IPS-15b (cell line): ENCODE measurements around the gene PCGF3.
"Not testable (repeated sequence)": the region's sequence is repeated elsewhere in the genome, so short reads cannot be mapped to it uniquely, and the experiment has no call there.

Experiments used
- H3K27me3 ChIP-seq: one replicate; pipeline ENCODE4 v1.6.1; 2013; ENCODE audit warnings: low read length; ENCODE audit not compliant: control insufficient read depth, insufficient read depth
- H3K36me3 ChIP-seq: one replicate; pipeline ENCODE4 v1.6.1; 2013; ENCODE audit warnings: low read length; ENCODE audit not compliant: control insufficient read depth, insufficient read depth
- H3K4me1 ChIP-seq: one replicate; pipeline ENCODE4 v1.6.1; 2013; ENCODE audit warnings: mild to moderate bottlenecking, low read length; ENCODE audit not compliant: control insufficient read depth, insufficient read depth
- H3K4me3 ChIP-seq: one replicate; pipeline ENCODE4 v1.5.1; 2013; ENCODE audit warnings: low read depth, low read length
- H3K9ac ChIP-seq: one replicate; pipeline ENCODE4 v1.6.1; 2013; ENCODE audit warnings: low read depth, mild to moderate bottlenecking, low read length
- H3K9me3 ChIP-seq: one replicate; pipeline ENCODE4 v1.6.1; 2013; ENCODE audit warnings: mild to moderate bottlenecking, low read length; ENCODE audit not compliant: control insufficient read depth, insufficient read depth

PCGF3 gene

DNA sequence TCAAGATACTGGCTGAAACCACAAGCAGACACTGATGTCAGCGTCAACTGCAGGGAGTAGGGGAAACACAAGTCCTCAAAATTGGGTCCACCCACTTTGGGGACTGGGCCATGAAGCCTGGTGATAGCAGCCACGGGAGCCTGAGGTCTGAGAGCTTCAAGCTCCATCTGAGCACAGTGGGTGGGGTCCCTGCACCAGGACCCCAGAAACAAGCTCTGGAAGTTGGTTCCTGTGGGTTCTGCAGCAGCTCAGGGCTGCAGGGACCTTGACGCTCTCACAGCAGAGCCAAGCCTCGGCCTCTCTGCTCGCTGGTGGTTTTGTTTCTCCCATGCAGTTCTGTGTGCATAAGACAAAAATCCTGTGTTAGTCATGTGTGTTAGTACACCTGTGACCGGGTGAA, 65.8 kb downstream of the PCGF3 start:
- Histone ChIP-seq H3K27me3 (no peaks in the 10 kb centered on the region), H3K4me3 (no peak overlapping the region), H3K36me3 (peaks cover 22% of the 10 kb centered on the region), H3K4me1 (no peaks in the 10 kb centered on the region), H3K9ac (no peak overlapping the region), H3K9me3 (no peaks in the 10 kb centered on the region)

DNA sequence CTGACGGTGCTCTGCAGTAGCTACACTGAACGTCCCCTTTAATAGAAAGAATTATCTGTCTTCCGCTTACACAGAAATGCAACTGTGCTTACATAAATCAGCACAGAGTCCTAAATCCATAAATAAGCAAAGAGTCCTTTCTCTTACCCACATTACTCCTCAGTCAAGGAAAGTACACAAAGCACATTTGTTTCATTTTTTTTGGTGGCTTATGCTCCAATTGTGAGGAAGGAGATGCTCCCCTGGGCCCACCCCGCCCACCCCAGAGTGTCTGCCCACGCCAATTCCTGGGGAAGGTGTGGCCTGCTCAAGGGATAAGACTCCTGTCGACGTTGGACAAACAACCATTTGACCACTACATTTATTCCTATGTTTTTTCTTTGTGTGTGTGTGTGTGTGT, 66.5 kb downstream of the PCGF3 start:
- H3K9me3 ChIP-seq, result no peaks in the 10 kb centered on the region
- no peak overlapping the region for H3K4me3 ChIP-seq
- no peaks in the 10 kb centered on the region for H3K4me1 ChIP-seq
- H3K36me3 ChIP-seq, result peaks cover 21% of the 10 kb centered on the region
- H3K27me3 ChIP-seq, result no peaks in the 10 kb centered on the region
- H3K9ac ChIP-seq, result no peak overlapping the region

DNA sequence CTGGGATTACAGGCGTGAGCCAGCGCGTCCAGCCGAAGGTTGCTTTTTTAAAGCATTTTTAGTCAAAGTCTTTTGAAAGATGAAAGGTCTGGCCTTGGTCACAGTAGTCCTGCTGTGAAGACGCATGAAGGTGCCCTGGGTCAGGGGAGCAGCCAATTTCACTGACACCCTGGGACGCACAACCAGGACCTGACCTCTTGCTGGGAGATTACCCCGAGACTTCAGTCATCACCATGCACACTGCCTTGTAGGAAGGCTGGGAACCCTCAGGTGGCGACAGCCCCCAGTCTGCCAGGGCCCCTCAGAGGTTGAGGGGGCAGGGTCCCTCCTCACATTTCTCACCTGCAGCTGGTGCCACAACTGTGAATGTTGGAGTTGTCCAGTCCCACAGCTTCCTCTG, 67.1 kb downstream of the PCGF3 start:
- H3K27me3 ChIP-seq, result no peaks in the 10 kb centered on the region
- H3K36me3 ChIP-seq, result peaks cover 25% of the 10 kb centered on the region
- H3K4me3 ChIP-seq, result no peak overlapping the region
- H3K4me1 ChIP-seq, result no peaks in the 10 kb centered on the region
- H3K9me3 ChIP-seq, result no peaks in the 10 kb centered on the region
- no peak overlapping the region for H3K9ac ChIP-seq

DNA sequence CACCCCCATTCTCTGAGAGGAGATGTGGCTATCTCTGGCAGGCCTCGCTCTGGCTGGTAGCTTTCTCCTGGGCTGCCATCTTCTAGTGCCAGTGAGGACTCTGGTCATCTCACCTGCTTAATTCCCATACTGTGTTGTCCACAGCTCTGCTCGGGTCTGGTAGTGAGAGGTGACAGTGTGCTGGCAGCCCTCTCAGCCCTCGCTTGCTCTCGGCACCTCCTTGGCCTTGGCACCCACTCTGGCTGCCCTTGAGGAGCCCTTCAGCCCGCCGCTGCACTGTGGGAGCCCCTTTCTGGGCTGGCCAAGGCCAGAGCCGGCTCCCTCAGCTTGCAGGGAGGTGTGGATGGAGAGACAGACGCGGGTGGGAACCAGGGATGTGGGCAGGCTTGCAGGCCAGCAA, 67.6 kb downstream of the PCGF3 start:
- H3K9ac ChIP-seq, result no peak overlapping the region
- peaks cover 25% of the 10 kb centered on the region for H3K36me3 ChIP-seq
- H3K4me1 ChIP-seq, result no peaks in the 10 kb centered on the region
- H3K4me3 ChIP-seq, result no peak overlapping the region
- H3K9me3 ChIP-seq, result no peaks in the 10 kb centered on the region
- no peaks in the 10 kb centered on the region for H3K27me3 ChIP-seq

DNA sequence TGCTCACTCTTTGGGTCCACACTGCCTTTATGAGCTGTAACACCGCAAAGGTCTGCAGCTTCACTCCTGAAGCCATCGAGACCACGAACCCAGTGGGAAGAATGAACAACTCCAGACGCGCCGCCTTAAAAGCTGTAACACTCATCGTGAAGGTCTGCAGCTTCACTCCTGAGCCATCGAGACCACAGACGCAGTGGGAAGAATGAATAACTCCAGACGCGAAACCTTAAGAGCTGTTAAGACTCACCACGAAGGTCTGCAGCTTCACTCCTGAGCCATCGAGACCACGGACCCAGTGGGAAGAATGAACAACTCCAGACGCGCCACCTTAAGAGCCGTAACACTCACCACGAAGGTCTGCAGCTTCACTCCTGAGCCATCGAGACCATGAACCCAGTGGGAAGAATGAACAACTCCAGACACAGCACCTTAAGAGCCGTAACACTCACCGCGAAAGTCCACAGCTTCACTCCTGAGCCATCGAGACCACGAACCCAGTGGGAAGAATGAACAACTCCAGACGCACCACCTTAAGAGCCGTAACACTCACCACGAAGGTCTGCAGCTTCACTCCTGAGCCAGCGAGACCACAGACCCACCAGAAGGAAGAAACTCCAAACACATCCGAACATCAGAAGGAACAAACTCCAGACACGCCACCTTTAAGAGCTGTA, 68.9 kb downstream of the PCGF3 start:
- not testable (repeated sequence) for H3K4me3 ChIP-seq, H3K9ac ChIP-seq, H3K4me1 ChIP-seq, H3K9me3 ChIP-seq, H3K27me3 ChIP-seq
- H3K36me3 ChIP-seq, result peaks cover 30% of the 10 kb centered on the region

DNA sequence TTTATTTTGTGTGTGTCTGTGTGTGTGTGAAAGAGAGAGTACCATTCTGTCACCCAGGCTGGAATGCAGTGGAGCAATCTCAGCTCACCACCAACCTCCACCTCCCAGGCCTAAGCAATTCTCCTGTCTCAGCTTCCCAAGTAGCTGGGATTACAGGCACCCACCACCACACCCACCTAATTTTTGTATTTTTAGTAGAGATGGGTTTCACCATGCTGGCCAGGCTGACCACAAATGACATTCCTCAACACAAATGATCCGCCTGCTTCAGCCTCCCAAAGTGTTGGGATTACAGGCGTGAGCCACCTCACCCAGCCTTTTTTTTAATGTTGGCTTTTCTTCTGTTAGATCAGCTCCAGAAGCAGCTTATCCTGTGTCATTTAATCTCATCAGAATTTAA, 69.9 kb downstream of the PCGF3 start:
- H3K9ac ChIP-seq, H3K9me3 ChIP-seq, H3K4me1 ChIP-seq, H3K4me3 ChIP-seq, H3K27me3 ChIP-seq: not testable (repeated sequence)
- H3K36me3 ChIP-seq, result peaks cover 31% of the 10 kb centered on the region

DNA sequence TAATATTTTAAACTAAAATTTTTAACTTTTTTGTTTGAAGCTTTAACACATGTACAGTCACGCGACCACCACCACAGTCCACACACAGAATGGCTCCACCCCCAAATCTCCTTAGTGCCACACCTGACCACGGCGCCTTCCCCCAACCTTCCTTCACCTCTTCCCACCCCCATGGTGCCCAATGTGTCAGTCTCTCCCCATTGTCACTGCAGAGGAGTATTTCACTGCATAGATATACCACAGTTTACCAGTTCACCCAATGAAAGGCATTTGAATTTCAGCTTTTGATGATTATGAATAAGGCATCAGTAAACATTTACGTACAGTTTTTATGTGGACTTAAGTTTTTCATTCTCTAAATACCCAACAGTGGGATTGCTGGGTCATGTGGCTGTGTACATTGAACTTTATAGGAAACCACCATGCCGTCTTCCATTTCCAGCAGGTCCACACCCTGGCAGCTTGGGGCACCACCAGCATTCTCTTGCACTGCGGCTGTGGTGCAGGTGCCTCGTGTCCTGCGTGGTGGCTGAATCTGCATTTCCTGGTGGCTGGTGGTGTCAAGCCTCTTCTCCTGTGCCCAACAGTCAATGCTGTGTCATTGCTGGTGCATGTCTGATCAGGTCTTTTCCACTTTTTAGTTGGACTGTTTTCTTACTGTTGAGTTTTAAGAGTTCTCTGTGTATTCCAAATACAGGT, 71.3 kb downstream of the PCGF3 start:
- no peaks in the 10 kb centered on the region for H3K4me1 ChIP-seq
- no peak overlapping the region for H3K9ac ChIP-seq
- no peak overlapping the region for H3K4me3 ChIP-seq
- H3K27me3 ChIP-seq, result no peaks in the 10 kb centered on the region
- peaks cover 30% of the 10 kb centered on the region for H3K36me3 ChIP-seq
- no peaks in the 10 kb centered on the region for H3K9me3 ChIP-seq

DNA sequence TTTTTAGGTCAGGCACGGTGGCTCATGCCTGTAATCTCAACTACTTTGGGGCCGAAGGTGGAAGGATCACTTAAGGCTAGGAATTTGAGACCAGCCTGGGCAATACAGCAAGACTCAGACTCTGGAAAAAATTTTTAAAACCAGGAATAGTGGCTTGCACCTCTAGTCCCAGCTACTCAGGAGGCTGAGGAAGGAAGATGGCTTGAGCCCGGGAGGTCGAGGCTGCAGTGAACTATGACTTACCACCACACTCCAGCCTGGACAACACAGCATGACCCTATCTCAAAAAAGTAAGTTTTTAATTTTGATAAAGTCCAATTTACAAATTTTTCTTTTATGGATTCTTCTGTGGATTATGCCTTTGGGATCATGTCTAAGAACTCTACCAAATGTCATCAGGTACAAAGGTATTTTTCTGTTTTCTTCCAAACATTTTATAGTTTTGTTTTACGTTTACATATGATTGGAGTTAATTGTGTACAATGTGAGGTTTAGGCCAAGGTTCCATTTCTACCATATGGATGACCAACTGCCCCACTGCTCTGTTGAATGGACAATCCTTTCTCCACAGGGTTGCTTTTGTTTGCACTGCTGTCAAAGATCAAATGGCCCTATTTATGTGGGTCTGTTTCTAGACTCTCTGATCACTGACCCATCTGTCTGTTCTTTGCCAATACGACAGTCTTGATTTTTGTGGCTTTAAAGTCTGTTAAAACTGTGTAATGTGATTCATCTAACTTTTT, 72.1 kb downstream of the PCGF3 start:
- Histone ChIP-seq H3K36me3 (peaks cover 28% of the 10 kb centered on the region), H3K9ac (no peak overlapping the region), H3K9me3 (no peaks in the 10 kb centered on the region), H3K4me1 (peaks cover 4% of the 10 kb centered on the region), H3K4me3 (no peak overlapping the region), H3K27me3 (no peaks in the 10 kb centered on the region)

DNA sequence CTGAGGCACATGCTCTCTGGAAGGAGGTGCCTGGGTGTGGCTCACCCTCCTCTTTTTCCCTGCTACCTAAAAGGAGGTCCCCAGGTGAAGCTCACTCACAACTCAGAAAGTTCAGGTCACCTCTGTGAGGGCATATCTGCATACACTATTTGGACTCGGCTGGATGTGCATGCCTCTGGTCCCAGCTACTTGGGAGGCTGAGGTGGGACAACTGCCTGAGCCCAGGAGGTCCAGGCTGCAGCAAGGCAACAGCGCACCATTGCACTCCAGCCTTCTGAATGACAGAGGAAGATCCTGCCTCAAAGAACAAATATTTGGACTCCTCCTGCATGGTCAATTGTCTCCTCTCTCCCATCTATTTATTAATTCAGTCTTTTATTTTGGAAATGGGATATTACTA, 73.9 kb downstream of the PCGF3 start:
- Histone ChIP-seq H3K9ac (no peak overlapping the region), H3K27me3 (peaks cover 16% of the 10 kb centered on the region), H3K4me1 (peaks cover 4% of the 10 kb centered on the region), H3K4me3 (no peak overlapping the region), H3K9me3 (no peaks in the 10 kb centered on the region), H3K36me3 (peaks cover 22% of the 10 kb centered on the region)

DNA sequence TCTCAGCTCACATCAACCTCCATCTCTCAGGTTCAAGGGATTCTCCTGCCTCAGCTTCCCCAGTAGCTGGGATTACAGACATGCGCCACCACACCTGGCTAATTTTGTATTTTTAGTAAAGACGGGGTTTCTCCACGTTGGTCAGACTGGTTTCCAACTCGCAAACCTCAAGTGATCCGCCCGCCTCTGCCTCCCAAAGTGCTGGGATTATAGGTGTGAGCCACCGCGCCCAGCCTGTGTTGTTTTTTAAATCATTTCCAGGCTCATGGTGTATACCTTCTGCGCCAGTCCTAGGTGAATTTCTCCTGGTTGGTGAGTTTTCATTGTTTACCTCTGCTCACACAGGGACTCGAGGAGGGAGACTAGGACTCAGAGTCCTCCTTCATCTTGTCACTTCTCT, 74.6 kb downstream of the PCGF3 start:
- Histone ChIP-seq H3K27me3 (peaks cover 23% of the 10 kb centered on the region), H3K36me3 (peaks cover 22% of the 10 kb centered on the region), H3K9ac (peak overlapping the region; percentile 26), H3K4me3 (peak overlapping the region; percentile 76)
- H3K9me3 ChIP-seq, H3K4me1 ChIP-seq: not testable (repeated sequence)

DNA sequence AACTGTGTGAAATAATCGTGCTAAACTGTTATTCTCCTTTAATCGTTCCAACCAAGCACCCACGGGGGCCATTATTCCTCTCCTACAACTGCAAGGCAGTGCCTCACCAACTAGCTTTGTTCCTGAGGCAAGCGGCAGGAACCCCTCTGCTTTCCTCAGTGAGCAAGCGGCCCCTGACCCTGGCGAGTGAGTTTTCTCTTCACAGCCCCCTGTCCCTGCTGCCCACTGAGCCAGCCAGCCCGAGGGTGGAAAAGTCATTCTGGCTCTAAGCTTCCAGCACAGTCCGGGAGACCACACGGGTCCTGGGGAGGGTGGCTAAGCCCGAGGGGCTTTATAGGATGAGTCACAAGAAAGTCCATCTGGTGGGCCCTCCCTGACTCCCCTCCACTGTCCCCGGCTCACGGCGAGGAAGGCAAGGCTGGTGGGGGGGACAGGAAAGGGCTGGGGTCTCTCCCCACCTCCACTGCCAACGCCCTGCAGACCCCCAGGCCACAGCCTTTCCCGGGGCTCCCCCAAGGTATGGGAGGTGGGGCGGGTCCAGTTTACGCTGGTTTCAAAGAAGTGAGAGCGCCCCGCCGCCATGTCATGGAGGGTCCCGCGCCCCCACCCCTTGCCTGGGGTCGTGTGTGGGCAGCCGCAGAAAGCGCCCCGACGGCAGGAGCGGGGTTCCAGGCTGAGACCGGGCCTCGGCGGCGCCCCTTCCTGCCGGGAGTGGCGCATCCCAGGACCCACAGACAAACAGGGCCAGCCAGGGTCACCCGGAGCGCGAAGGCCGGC, 75.3 kb downstream of the PCGF3 start:
- H3K36me3 ChIP-seq, result peaks cover 22% of the 10 kb centered on the region
- peaks cover 26% of the 10 kb centered on the region for H3K27me3 ChIP-seq
- H3K9ac ChIP-seq, result peak overlapping the region; percentile 99
- no peaks in the 10 kb centered on the region for H3K9me3 ChIP-seq
- peaks cover 4% of the 10 kb centered on the region for H3K4me1 ChIP-seq
- peak overlapping the region; percentile 76 for H3K4me3 ChIP-seq
